NCI-H2196 treated with DMSO at 0.1 percent for 48 hours (cell line): Measurements from ENCODE around the gene BNC2.

Experiments
- DNase-seq: peaks from one replicate; lab custom pipeline; 2025; ENCODE audit not compliant: unreplicated experiment; lab: John Stamatoyannopoulos, UW

The BNC2 gene

GRCh38 chr9:16639644-16640043, 230.8 kb downstream of the BNC2 start:
- no peak for DNase-seq

- DNase-seq, result no peak
These were observed 232.6 kb downstream of the BNC2 start for GRCh38 chr9:16637911-16638310.

- no peak for DNase-seq
These were observed 233.3 kb downstream of the BNC2 start for GRCh38 chr9:16637218-16637617.

GRCh38 chr9:16633794-16634193, 236.7 kb downstream of the BNC2 start:
- DNase-seq, result no peak

- DNase-seq, result no peak
These were observed 242.1 kb downstream of the BNC2 start for GRCh38 chr9:16628413-16628812.

GRCh38 chr9:16627967-16628366, 242.5 kb downstream of the BNC2 start:
- DNase-seq, result no peak

GRCh38 chr9:16627521-16627920, 242.9 kb downstream of the BNC2 start:
- no peak for DNase-seq

DNA sequence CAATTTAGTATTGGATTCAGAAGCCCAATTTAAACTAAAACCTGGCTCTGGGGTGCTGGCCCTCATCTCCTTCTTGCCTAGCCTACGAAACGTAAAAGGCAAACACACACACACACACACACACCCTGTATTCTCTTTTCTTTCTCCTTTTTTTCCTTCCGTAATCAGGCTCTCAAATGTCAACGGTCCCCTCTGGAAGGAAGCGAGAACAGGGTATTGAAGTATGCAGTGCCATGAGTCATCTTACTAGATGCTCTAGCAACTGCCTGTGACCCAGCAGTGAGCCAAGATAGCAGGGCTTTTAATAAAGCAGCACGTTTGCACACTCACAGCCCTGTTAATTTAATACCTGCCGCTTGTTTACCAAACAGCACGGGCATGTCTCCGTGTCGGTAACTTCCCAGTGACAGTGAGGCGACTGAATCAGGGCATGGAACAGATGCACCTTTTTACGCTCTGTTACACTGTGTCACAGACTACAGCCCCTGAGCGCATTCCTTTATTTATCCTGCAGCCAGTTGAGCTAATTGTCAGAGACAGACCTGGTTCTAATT, 243.8 kb downstream of the BNC2 start:
- peak; percentile 34 for DNase-seq

GRCh38 chr9:16625811-16626210, 244.7 kb downstream of the BNC2 start:
- no peak for DNase-seq

DNA sequence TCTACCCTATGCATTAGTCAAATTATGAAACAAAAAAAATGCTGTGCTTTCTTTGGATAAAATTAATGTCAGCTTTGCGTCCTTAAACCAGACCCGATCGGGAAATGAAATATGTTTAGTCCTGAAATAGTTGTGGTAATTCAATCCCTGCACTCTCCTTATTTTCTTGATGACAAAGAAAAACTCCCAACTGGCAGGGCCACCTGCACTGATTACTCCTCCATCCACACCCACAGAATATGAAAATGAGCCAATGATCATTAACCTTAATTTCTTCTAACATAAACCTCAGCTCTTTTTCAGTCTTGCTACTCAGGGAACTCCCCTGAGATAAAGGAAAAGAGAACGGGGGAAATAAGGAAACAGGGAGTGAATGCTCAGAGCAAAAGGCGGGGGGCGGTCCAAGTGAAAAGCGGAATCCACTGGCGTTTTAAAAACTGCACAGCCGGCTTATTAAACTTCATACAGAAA, 245.3 kb downstream of the BNC2 start:
- DNase-seq, result no peak

- DNase-seq, result no peak
These were observed 245.7 kb downstream of the BNC2 start for GRCh38 chr9:16624744-16625117.

DNA sequence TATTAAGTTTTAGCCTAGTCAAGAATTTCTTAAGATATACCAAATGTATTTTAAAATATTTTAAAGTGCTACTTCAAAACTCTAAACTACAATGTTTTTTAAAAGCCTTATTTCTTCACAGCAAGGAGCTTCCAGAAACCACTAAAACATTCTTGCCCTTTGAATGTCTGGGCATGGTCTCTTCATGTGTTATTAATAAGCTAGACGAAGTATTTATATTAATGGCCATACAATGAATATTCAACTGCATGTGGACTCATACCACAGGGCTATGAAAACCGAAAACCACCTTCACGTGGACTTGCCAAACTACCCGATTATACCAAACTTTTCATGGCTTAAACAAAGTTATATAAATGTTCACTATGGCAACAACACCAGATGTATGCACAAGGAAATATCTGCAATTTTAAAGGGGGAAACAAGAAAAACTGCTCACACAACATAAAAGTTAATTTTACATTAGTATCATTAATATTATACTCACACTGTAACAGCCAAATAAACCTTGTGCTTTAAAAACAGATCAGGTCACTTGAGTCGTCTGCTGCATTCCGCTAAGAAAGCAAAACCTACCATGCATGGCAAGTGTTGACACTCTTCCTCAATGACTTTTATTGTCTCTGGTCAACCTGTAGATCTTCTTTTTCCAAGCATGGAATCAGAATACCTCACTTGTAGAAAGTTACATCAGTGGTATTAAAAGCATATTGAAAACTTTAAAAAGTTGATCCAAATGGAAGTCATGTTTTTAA, 246.3 kb downstream of the BNC2 start:
- DNase-seq, result no peak

- DNase-seq, result no peak
These were observed 247.9 kb downstream of the BNC2 start for GRCh38 chr9:16622541-16622940.

GRCh38 chr9:16619914-16620520, 250.5 kb downstream of the BNC2 start:
- DNase-seq, result no peak

- no peak for DNase-seq
These were observed 251.1 kb downstream of the BNC2 start for GRCh38 chr9:16619402-16619801.

DNA sequence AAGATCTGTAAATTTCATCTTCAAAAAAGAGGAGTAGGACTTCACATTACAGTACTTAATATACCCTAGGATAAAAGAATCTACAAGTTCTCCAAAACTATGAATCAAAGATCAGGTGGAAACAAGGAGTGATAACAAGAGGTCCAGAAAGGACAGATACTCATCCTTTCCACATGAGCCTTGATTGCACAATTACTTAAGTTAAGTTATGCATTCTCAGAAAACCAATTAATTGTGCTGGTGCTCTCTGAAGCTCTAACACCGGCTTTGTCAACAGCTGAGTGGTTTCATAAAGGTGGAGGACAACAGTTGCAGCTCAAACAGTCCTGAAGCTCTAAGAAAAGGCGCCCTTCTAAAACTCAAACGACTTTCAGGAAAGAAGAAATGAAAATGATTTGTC, 251.9 kb downstream of the BNC2 start:
- no peak for DNase-seq

DNA sequence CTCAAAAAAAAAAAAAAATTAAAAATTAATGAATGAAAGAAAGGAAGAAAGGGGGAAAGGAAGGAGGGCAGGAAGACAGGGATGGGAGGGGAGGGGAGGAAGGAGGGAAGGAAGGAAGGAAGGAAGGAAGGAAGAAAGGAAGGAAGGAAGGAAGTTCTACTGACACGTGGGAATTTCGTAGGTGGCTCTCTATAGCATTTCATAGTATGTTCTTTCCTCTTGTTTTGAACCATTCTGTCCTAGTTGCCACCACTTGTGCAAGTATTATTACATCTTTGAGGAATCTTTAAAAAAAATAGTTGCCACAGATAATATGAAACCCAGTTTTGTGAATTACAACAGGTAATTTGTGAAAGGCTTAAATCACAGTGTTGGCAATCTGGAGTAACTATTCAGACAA, 253.8 kb downstream of the BNC2 start:
- no peak for DNase-seq

- DNase-seq, result no peak
These were observed 255.0 kb downstream of the BNC2 start for GRCh38 chr9:16615451-16615850.

DNA sequence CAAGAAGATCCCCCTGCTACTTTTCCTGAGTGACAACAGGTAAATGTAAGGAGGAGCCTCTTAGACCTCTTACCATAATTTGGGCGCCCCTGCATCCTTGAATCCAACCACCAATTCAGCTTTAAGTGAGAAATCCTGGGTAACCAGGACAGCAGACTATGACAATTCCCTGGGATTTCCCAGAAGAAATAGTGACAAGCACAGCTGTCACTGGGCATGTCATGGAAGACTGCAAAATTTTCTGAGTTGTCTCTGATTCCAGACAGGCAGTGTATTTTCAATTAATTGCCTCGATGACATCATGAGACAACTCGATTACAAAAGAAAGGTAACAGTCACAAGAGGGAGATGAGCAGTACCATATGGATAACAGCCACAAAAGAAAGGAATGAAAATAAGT, 256.9 kb downstream of the BNC2 start:
- no peak for DNase-seq

DNA sequence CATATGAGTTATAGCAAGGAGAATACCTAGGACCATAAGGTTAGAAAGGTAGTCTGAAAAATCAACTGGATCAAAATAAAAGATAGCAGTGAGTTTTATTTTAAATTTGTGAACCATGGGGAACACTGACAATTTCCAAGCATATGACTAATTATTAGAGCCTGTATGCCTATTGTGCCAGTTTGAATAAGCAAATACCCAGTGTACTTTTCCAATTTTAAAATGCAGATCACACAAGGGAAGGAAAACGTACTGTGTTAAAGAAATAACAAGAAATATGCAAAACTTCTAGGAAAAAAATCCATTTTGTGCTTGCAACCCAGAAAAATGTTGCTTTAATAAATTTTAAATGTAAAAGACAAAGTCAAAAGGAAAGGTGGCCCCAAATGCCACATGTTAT, 257.4 kb downstream of the BNC2 start:
- DNase-seq, result no peak

DNA sequence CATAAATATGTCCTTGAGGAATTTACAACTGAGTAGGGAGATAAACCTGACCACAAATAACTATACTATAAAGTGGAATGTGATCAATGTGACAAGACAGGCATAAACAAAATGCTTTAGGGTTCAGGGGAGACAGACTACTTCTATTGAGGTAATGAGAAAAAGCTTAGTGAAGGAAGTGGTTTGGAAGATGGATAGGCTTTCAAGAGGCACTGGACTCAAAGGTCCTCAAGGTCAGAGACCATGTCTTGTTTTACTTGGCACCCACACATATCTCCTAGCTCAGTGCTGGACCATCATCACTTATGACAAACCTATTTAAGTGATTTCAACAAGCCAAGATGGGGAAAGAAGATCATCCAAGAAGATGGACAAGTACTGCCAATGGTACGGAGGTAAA, 257.8 kb downstream of the BNC2 start:
- no peak for DNase-seq

DNA sequence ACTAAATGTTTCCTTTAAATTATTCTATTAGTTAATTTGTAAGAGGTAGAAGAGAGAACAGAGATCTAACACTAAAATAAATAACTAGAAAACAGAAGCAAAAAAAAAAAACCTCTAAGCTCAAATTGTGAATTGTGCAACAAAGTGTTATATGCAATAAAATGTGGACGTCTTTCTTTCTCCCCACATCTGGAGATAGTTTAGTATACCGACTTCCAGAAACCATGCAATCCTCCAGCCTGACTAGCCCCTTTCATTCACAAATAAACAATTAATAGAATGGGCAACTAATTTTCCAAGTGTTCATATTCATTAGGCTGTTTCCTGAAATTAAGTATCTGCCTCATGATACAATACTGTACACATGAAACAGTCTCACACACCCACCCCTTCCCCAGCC, 258.5 kb downstream of the BNC2 start:
- no peak for DNase-seq

DNA sequence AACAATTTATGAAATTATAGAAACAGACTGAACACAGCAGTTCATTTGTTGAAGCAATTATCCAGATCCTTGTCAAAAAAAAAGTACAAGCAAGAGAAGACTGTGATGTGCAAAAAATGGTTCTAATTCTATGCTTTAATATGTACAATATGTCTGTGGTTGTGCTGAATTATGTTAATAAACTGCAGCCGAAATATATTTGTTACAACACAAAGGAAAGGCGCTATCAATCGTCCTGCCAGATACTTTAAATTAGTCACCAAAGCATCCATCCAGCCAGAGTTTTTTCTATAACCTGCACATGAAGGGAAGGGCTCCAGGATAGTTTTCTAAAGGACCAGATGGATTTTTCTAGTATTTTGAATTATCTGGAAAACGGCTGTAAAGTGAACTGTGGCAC, 259.5 kb downstream of the BNC2 start:
- DNase-seq, result no peak
